ENCODE data around the gene CALML3. TPM values are rescaled to one million over a fixed set of nuclear protein-coding genes. Genes with fewer than 3 reads are reported as not detected.

Gene CALML3
- total and polyA plus RNA-seq, 10 of the 15 experiments (the other 5 are each of a cell fraction or from before 2014, with no cell fraction given), result not detected

DNA sequence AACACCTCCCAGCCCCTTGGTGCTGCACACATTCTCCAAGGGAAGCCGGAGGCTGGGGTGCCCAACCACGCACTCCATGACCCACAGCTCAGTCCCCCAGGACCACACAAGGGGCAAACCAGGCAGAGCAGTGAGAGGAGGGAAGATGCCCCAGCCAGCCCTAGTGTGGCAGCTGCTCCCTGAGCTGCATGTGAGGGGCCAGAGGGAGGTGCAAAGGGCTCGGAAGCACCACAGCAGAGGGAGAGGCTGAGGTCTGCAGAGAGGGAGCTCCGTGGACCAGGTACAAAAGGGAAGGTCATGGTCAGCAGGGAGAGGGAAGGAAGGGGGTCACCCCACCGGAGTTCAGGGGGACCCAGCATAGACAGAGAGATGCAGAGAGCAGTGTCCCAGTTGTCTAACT lies 23.9 kb upstream of the CALML3 start:
- ATAC-seq, result no peak
- Histone ChIP-seq H3K79me2 (ENCODE audit: control insufficient read depth, insufficient read depth, low read length) (no peaks in the 10 kb centered on the region), H3K9me3 (replicated peaks; ENCODE audit: control insufficient read depth, insufficient read depth, low read length) (no peaks in the 10 kb centered on the region), H3K9ac (ENCODE audit: control insufficient read depth, insufficient read depth, low read length) (no peak overlapping the region), H3K36me3 (ENCODE audit: control insufficient read depth in 2 of 2, insufficient read depth in 2 of 2, low read length in 1 of 2) (no peaks in the 10 kb centered on the region), H4K20me1 (ENCODE audit: control insufficient read depth, insufficient read depth) (no peaks in the 10 kb centered on the region), H3K4me3 (no peak overlapping the region), H3K27ac (ENCODE audit: control insufficient read depth, insufficient read depth) (no peak overlapping the region), H3K4me1 (ENCODE audit: control insufficient read depth, insufficient read depth, low read length) (no peaks in the 10 kb centered on the region), H3K4me2 (ENCODE audit: control insufficient read depth, insufficient read depth) (no peak overlapping the region), H2AFZ (ENCODE audit: control insufficient read depth, low read depth, low read length) (no peak overlapping the region), H3K27me3 (replicated peaks in 1 of 2; ENCODE audit: control insufficient read depth in 2 of 2, insufficient read depth in 2 of 2, low read length in 1 of 2) (peaks cover 0 to 2% of the 10 kb centered on the region in 2 experiments; a peak in 3 of 4 replicates)
- in situ Hi-C loops (cut with MboI) (no loop called here), intact Hi-C loops (cut with micrococcal nuclease; ENCODE audit: unreplicated experiment) (no loop called here)
- POLR2A ChIA-PET, result no interaction called here
- CTCF ChIA-PET, result interaction anchor here (1.2 to 1.7 kb wide), 3 partner anchors 18 to 128 kb away, joined by 4 read pairs; no protein-coding TSS in a partner anchor
- SMC1A ChIA-PET (ENCODE audit: uncharacterized antibody, unreplicated experiment), result interaction anchor here (0.8 to 2.0 kb wide), 2 partner anchors 59 to 122 kb away, joined by 3 to 7 read pairs; no protein-coding TSS in a partner anchor
- FAIRE-seq, result no peak
- 1% methylated on average over 5 of the region's 5 CpGs for WGBS (ENCODE audit: insufficient coverage, insufficient replicate concordance, low lambda C conversion rate, missing lambda C conversion rate)
- RAD21 ChIA-PET (ENCODE audit: unreplicated experiment), result interaction anchor here (1.9 kb wide), 1 partner anchor 122 kb away, joined by 8 read pairs; no protein-coding TSS in a partner anchor
- BruUV-seq (replicated peaks), result no TSS peak
- no peak for DNase-seq (ENCODE audit: low read depth, low spot score)
- TF ChIP-seq, protein P1, sequence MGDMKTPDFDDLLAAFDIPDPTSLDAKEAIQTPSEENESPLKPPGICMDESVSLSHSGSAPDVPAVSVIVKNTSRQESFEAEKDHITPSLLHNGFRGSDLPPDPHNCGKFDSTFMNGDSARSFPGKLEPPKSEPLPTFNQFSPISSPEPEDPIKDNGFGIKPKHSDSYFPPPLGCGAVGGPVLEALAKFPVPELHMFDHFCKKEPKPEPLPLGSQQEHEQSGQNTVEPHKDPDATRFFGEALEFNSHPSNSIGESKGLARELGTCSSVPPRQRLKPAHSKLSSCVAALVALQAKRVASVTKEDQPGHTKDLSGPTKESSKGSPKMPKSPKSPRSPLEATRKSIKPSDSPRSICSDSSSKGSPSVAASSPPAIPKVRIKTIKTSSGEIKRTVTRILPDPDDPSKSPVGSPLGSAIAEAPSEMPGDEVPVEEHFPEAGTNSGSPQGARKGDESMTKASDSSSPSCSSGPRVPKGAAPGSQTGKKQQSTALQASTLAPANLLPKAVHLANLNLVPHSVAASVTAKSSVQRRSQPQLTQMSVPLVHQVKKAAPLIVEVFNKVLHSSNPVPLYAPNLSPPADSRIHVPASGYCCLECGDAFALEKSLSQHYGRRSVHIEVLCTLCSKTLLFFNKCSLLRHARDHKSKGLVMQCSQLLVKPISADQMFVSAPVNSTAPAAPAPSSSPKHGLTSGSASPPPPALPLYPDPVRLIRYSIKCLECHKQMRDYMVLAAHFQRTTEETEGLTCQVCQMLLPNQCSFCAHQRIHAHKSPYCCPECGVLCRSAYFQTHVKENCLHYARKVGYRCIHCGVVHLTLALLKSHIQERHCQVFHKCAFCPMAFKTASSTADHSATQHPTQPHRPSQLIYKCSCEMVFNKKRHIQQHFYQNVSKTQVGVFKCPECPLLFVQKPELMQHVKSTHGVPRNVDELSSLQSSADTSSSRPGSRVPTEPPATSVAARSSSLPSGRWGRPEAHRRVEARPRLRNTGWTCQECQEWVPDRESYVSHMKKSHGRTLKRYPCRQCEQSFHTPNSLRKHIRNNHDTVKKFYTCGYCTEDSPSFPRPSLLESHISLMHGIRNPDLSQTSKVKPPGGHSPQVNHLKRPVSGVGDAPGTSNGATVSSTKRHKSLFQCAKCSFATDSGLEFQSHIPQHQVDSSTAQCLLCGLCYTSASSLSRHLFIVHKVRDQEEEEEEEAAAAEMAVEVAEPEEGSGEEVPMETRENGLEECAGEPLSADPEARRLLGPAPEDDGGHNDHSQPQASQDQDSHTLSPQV (IDR thresholded peaks at IDR 0.05), result no peak
- TF ChIP-seq, protein P2, sequence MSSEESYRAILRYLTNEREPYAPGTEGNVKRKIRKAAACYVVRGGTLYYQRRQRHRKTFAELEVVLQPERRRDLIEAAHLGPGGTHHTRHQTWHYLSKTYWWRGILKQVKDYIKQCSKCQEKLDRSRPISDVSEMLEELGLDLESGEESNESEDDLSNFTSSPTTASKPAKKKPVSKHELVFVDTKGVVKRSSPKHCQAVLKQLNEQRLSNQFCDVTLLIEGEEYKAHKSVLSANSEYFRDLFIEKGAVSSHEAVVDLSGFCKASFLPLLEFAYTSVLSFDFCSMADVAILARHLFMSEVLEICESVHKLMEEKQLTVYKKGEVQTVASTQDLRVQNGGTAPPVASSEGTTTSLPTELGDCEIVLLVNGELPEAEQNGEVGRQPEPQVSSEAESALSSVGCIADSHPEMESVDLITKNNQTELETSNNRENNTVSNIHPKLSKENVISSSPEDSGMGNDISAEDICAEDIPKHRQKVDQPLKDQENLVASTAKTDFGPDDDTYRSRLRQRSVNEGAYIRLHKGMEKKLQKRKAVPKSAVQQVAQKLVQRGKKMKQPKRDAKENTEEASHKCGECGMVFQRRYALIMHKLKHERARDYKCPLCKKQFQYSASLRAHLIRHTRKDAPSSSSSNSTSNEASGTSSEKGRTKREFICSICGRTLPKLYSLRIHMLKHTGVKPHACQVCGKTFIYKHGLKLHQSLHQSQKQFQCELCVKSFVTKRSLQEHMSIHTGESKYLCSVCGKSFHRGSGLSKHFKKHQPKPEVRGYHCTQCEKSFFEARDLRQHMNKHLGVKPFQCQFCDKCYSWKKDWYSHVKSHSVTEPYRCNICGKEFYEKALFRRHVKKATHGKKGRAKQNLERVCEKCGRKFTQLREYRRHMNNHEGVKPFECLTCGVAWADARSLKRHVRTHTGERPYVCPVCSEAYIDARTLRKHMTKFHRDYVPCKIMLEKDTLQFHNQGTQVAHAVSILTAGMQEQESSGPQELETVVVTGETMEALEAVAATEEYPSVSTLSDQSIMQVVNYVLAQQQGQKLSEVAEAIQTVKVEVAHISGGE (CRISPR knock-in tag; IDR thresholded peaks at IDR 0.05), result no peak
- TF ChIP-seq, protein P3, sequence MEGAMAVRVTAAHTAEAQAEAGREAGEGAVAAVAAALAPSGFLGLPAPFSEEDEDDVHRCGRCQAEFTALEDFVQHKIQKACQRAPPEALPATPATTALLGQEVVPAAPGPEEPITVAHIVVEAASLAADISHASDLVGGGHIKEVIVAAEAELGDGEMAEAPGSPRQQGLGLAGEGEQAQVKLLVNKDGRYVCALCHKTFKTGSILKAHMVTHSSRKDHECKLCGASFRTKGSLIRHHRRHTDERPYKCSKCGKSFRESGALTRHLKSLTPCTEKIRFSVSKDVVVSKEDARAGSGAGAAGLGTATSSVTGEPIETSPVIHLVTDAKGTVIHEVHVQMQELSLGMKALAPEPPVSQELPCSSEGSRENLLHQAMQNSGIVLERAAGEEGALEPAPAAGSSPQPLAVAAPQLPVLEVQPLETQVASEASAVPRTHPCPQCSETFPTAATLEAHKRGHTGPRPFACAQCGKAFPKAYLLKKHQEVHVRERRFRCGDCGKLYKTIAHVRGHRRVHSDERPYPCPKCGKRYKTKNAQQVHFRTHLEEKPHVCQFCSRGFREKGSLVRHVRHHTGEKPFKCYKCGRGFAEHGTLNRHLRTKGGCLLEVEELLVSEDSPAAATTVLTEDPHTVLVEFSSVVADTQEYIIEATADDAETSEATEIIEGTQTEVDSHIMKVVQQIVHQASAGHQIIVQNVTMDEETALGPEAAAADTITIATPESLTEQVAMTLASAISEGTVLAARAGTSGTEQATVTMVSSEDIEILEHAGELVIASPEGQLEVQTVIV (IDR thresholded peaks at IDR 0.05; ENCODE audit: borderline replicate concordance, partially characterized antibody), result no peak
- TF ChIP-seq TBL1XR1 (IDR thresholded peaks at IDR 0.05; ENCODE audit: low read depth, low read length) (no peak), PAX8 (IDR thresholded peaks at IDR 0.05) (no peak), ETV6 (conservative IDR thresholded peaks at IDR 0.05 in 1 of 2, IDR thresholded peaks at IDR 0.05 in 1 of 2; ENCODE audit: borderline replicate concordance in 1 of 2, low read depth in 1 of 2) (no peak), KDM1A (IDR thresholded peaks at IDR 0.05; ENCODE audit: borderline replicate concordance) (no peak), PML (IDR thresholded peaks at IDR 0.05; ENCODE audit: low read length) (no peak)
- TF ChIP-seq, protein P4, sequence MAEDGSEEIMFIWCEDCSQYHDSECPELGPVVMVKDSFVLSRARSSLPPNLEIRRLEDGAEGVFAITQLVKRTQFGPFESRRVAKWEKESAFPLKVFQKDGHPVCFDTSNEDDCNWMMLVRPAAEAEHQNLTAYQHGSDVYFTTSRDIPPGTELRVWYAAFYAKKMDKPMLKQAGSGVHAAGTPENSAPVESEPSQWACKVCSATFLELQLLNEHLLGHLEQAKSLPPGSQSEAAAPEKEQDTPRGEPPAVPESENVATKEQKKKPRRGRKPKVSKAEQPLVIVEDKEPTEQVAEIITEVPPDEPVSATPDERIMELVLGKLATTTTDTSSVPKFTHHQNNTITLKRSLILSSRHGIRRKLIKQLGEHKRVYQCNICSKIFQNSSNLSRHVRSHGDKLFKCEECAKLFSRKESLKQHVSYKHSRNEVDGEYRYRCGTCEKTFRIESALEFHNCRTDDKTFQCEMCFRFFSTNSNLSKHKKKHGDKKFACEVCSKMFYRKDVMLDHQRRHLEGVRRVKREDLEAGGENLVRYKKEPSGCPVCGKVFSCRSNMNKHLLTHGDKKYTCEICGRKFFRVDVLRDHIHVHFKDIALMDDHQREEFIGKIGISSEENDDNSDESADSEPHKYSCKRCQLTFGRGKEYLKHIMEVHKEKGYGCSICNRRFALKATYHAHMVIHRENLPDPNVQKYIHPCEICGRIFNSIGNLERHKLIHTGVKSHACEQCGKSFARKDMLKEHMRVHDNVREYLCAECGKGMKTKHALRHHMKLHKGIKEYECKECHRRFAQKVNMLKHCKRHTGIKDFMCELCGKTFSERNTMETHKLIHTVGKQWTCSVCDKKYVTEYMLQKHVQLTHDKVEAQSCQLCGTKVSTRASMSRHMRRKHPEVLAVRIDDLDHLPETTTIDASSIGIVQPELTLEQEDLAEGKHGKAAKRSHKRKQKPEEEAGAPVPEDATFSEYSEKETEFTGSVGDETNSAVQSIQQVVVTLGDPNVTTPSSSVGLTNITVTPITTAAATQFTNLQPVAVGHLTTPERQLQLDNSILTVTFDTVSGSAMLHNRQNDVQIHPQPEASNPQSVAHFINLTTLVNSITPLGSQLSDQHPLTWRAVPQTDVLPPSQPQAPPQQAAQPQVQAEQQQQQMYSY (CRISPR knock-in tag; IDR thresholded peaks at IDR 0.05), result no peak

All from GM12878 (cell line).